HG02973 (cell line): ENCODE measurements around the gene NPB.

Experiments used
- ATAC-seq: cut with Tn5 transposase; IDR thresholded peaks from one replicate; pipeline ENCODE4 v1.9.1; 2021; ENCODE audit warnings: moderate library complexity; ENCODE audit not compliant: unreplicated experiment

Gene NPB

DNA sequence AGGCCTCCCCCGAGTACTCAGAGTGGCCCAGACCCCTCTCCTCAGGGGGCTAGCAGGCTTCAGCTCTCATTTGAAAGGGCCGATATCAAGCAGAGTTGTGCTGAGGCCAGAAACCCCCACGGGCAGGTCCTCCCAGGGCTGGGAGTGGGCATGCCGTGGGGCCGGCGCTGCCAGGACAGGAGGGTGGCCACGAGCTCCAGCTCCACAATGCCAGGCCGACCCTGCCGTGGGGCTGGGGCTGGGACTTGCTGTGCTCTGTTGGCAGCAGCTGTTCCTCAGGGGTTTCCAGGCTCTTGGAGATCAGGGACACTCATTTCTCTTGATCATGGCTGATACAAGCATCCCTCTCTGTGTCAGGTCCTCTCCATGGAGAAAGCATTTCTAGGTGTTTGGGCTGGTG is 3.2 kb upstream of the NPB start:
- ATAC-seq: no peak

GRCh38 chr17:81899514-81900166 is 2.4 kb upstream of the NPB start:
- no peak for ATAC-seq

DNA sequence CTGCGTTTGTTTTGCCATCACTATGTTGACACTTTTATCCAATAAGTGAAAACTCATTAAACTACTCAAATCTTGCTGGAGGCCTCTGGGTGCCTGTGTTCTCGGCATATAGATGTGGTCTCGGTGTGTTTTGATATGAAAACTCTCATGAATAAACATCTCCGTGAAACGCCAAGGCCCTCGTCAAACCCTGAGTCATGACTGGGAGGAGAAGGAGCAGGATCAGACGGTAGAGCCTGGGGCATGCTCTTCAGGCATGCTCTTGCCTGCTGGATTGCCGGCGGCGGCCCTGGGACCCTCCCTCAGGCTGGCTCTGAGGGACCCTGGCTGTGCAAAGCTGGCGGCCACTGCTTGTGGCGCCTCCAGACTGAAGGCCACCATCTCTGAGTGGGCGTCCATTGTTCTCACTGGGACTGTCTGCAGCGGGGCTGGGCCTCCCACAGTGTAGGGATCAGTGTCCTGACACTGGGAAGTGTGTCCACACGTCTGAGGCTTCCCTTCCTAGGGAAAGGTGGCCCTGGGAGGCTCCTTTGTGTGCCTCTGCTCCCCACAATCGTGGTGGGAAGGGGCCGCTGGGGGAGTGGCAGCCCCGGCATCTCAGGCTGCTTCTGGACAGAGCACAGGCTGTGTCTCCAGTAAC is 1.7 kb upstream of the NPB start:
- ATAC-seq: no peak

DNA sequence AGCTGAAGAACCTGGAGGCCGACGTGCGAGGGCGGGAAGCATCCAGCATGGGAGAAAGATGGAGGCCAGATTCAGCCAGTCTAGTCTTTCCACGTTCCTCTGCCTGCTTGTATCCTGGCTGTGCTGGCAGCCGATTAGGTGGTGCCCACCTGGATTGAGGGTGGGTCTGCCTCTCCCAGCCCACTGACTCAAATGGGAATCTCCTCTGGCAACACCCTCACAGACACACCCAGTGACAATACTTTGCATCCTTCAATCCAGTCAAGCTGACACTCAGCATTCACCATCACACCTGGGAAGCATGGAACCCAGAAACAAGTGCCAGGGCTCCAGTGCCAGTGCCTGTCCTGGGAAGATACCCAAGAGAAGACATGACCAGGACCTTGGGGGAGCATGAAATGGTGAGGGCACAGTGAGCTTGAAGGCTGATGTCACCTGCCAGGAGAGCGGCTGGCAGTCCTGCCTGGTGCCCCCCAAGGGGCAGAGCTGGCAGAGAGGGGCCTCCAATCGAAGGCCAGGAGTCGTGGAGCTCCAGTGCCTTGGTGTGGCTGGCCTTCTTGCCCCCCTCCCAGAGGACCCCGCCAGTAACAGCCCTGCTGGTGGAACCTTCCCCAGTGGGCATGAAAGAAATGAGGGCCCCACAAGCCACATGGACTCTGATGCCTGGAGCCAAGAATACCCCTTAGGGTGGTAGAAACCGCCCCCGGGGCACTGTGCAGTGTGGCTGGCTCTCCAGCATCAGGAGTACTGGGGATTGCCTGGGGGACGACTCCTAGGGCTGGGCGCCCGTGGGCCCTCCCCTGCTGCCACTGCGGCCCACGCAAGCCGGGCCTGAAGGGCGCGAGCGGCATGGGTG is 643 bp upstream of the NPB start:
- ATAC-seq: no peak

GRCh38 chr17:81902653-81903414 is 796 bp downstream of the NPB start:
- ATAC-seq: no peak

DNA sequence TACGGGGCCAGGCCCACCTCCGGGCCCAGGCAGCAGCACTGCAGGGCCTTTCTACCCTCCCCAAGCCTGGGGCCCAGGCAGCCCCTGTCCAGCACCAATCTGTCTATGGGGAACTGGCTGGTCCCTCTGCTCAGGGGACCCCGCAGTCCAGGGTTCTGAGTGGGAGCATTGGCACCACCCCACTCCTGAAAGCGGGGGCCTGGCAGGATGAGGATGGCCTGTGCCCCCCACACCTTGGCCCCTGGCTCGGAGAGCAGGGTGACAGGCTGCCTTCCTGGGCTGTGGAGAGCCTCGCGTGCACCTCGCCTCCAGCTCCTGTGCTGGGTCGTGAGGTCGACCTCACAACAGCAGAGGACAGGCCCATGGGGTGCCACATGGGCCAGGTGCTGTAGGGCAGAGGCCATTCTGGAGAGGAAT is 1.4 kb downstream of the NPB start:
- no peak for ATAC-seq

- no peak for ATAC-seq
Observed at GRCh38 chr17:81903896-81904599, 2.0 kb downstream of the NPB start.

DNA sequence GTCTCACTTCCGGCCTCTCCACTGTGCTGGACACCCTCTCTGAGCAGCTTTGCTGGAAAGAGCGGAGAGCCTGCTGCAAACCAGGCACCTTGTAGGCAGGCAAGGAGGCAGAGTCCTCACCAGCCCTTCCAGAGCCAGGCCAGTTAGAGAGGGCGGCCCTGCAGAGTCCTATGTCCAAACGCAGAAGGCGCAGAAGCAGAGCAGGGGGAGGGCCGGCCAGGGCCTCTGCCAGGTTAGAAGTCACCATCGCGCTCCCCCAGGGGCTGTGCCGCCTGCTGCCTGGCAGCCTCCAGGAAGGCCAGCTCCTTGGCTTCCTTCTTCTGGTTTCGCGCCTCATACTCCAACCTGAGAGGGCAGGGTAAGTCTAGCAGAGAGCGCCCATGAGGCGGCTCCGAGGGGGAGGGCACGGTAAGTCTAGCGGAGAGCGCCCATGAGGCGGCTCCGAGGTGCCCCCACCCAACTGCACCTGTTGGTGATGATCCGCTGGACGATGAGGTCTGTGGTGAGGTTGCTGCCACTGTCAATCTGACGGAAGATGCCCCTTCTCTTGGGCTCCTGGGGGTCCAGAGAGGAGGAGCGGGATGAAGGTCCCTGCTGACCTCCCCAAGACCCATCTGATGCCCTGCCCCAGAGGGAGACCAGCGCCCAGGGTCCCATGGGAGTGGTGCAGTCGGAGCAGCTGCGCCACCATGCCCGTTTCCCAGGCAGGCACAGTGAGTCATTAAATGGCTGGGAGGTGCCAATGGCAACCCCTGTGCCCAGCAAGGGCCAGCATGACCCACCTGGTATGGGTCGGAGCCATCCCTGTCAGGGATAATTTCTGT is 2.8 kb downstream of the NPB start:
- no peak for ATAC-seq

- ATAC-seq: no peak
Observed at GRCh38 chr17:81905424-81905875, 3.4 kb downstream of the NPB start.

DNA sequence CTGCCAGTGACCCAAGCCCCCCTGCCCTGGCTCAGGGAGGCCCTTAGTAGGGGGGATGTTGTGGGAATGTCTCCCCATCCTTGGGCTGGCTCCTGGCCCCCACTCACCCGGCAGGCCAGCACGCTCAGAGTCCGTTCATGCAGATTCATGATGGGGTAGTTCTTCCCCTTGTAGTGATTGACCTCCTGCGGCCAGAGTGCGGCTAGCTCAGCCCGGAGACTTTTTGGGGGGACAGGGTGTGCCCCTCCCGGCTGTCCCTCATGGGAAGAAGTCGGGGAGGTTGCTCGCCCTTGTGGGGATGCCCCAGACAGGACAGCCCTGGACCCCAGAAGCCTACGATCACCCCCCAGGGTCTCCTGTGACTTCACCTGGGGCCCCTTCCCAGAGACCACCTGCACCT is 4.0 kb downstream of the NPB start:
- no peak for ATAC-seq

GRCh38 chr17:81906476-81907218 is 4.6 kb downstream of the NPB start:
- ATAC-seq: no peak

- no peak for ATAC-seq
Observed at GRCh38 chr17:81907219-81908145, 5.4 kb downstream of the NPB start.

DNA sequence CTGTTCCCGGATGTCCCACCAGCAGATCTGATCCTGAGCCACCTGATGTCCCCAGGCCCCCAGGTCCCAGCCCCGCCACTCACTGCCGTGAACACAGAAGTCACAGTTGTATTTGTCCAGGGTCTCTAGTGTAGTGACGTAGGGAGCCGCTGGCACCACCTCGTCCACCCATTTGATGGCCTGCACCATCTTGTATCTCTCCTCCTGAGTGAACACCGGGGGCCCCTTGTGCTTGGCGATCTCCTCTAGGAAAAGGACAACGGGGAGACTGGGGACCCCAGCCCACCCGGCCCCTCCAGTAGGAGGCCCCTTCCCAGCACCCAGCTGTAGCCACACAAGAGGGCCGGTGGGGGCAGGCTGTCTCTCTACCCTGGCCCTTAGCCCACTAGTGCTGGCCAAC is 6.8 kb downstream of the NPB start:
- no peak for ATAC-seq

GRCh38 chr17:81909231-81909630 is 7.2 kb downstream of the NPB start:
- ATAC-seq: no peak

- no peak for ATAC-seq
Observed at GRCh38 chr17:81909966-81910839, 8.2 kb downstream of the NPB start.

GRCh38 chr17:81910840-81911276 is 8.8 kb downstream of the NPB start:
- peak; percentile 16 for ATAC-seq
